HG02938 (cell line): Measurements from ENCODE around the gene MIDN.

Experiments
- ATAC-seq: cut with Tn5 transposase; IDR thresholded peaks from one replicate; pipeline ENCODE4 v1.9.1; 2021; ENCODE audit warnings: mild to moderate bottlenecking, moderate library complexity; ENCODE audit not compliant: unreplicated experiment

Gene MIDN

GRCh38 chr19:1220477-1220930 is 27.9 kb upstream of the MIDN start:
- no peak for ATAC-seq

GRCh38 chr19:1220976-1221903 is 27.1 kb upstream of the MIDN start:
- no peak for ATAC-seq

- no peak for ATAC-seq
Measured at GRCh38 chr19:1221904-1222255, 26.5 kb upstream of the MIDN start.

- ATAC-seq, result no peak
Measured at GRCh38 chr19:1222394-1222793, 26.0 kb upstream of the MIDN start.

- ATAC-seq, result no peak
Measured at GRCh38 chr19:1223018-1223855, 25.1 kb upstream of the MIDN start.

- no peak for ATAC-seq
Measured at GRCh38 chr19:1224047-1224825, 24.1 kb upstream of the MIDN start.

- ATAC-seq, result no peak
Measured at GRCh38 chr19:1224847-1225246, 23.5 kb upstream of the MIDN start.

GRCh38 chr19:1225440-1226226 is 22.8 kb upstream of the MIDN start:
- no peak for ATAC-seq

- ATAC-seq, result no peak
Measured at GRCh38 chr19:1226227-1226518, 22.2 kb upstream of the MIDN start.

GRCh38 chr19:1226522-1227303 is 21.7 kb upstream of the MIDN start:
- no peak for ATAC-seq

- no peak for ATAC-seq
Measured at GRCh38 chr19:1227304-1228054, 20.9 kb upstream of the MIDN start.

- ATAC-seq, result no peak
Measured at GRCh38 chr19:1228161-1228957, 20.0 kb upstream of the MIDN start.

GRCh38 chr19:1229056-1229923 is 19.1 kb upstream of the MIDN start:
- no peak for ATAC-seq

- ATAC-seq, result no peak
Measured at GRCh38 chr19:1229924-1230782, 18.2 kb upstream of the MIDN start.

- ATAC-seq, result no peak
Measured at GRCh38 chr19:1230783-1231489, 17.4 kb upstream of the MIDN start.
